NOMO-1 (cell line): ENCODE measurements around the gene AMN.

ENCODE experiments used
- DNase-seq, 2 experiments: peaks; one replicate each; lab custom pipeline; 2025; ENCODE audit not compliant: unreplicated experiment in 2 of 2; lab: John Stamatoyannopoulos, UW

Gene AMN

DNA sequence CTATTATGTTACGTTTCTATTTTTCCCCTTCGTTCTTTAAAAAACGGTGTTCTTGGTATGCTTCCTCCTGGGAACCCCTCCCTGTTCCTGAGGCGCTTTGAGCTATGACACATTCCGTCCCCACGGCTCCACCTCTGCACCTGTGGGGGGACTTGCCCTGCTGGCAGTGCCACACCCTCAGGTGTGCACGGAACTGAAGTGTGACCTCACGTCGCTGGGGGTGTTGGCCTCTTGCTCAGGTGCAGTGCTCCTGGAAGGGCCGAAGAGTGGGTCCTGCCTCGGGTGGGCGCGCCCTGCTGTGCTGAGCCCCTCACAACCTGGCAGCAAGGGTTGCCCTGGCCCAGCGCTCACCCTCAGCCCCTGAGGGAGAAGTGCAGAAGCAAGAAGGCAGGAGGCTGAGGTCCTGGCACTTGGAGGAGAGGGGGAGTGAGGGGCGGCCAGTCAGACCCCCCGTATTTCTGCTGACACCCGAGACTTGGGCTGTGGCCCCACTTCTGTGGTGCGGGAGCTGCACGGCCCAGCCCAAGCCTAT, 4.9 kb downstream of the AMN start:
- no peak for DNase-seq

- peak; percentile 5 to 19 for DNase-seq
Observed at GRCh38 chr14:102927878-102928411, 5.5 kb downstream of the AMN start.

DNA sequence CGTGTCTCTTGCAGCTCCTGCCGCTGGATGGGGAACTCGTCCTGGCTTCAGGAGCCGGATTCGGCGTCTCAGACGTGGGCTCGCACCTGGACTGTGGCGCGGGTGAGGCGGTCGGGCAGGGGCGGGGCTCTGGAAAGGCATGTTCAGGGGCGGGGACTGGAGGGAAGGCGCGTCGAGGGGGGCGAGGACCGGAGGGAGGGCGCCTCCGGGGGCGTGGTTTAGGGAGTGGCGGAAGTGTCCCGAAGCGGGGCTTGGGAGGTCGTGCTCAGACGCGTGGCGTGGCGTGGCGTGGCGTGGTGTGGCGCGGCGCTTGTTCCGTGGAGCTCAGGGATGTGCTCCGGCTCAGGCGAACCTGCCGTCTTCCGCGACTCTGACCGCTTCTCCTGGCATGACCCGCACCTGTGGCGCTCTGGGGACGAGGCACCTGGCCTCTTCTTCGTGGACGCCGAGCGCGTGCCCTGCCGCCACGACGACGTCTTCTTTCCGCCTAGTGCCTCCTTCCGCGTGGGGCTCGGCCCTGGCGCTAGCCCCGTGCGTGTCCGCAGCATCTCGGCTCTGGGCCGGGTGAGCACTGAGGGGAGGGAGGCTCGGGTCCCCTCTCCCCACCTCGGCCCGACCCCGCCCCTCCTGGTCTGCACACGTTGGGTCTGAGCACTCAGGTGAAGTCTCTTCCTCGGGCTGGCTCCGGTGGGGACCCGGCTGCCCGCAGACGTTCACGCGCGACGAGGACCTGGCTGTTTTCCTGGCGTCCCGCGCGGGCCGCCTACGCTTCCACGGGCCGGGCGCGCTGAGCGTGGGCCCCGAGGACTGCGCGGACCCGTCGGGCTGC, 6.2 kb downstream of the AMN start:
- peak; percentile 45 to 70 for DNase-seq

GRCh38 chr14:102929241-102930137, 7.0 kb downstream of the AMN start:
- no peak for DNase-seq

DNA sequence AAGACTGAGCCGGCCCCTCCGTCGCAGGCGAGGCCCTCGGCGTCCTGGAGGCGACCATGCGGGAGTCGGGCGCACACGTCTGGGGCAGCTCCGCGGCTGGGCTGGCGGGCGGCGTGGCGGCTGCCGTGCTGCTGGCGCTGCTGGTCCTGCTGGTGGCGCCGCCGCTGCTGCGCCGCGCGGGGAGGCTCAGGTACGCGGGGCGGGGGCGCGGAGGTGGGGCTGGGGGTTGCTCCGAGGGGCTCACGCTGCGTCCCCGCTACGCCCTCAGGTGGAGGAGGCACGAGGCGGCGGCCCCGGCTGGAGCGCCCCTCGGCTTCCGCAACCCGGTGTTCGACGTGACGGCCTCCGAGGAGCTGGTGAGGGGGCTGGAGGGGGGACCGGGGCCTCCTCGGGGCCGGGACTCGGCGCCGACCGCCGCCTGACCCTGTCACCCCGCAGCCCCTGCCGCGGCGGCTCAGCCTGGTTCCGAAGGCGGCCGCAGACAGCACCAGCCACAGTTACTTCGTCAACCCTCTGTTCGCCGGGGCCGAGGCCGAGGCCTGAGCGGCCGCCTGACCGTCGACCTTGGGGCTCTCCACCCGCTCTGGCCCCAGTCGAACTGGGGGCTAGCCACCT, 7.8 kb downstream of the AMN start:
- DNase-seq: no peak

DNA sequence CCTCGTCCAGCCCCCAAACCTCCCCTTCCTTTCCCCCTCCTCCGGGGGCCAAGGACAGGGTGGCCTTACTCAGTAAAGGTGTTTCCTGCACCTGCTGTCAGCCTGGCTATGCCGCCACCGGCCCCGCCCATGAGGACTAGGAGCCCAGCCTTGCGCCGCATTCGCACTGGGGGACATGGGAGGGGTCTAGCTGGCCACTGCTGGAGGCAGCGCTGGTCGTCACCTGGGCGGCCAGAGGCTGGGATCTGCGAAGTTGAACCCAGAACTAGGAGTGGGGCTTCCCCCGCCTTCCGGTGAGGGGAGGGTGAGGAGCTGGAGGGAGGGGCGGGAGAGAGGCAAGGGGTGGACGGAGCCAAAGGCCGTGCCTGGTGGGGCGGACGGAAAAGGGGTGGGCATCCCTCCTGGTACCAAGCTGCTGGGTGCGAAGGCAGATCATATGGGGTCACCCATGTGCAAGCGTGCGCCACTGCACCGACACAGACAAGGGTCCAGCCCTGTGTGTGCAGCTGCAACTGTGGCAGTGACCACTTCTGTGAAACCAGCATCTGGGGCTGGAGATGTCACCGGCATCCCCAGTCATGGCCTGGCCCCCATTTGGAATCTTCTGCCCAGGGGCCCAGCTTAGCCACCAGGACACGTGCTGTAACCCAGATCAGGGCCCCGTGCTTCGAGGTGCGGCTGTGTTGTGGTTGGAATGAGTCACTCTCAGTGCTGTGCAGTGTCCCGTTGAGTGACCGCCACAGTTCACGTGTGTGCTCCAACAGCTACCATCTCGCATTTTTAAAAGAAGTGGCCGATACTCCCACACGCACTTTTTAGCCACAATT, 8.5 kb downstream of the AMN start:
- DNase-seq: peak; percentile 10 to 16

GRCh38 chr14:102931580-102932285, 9.3 kb downstream of the AMN start:
- no peak for DNase-seq

DNA sequence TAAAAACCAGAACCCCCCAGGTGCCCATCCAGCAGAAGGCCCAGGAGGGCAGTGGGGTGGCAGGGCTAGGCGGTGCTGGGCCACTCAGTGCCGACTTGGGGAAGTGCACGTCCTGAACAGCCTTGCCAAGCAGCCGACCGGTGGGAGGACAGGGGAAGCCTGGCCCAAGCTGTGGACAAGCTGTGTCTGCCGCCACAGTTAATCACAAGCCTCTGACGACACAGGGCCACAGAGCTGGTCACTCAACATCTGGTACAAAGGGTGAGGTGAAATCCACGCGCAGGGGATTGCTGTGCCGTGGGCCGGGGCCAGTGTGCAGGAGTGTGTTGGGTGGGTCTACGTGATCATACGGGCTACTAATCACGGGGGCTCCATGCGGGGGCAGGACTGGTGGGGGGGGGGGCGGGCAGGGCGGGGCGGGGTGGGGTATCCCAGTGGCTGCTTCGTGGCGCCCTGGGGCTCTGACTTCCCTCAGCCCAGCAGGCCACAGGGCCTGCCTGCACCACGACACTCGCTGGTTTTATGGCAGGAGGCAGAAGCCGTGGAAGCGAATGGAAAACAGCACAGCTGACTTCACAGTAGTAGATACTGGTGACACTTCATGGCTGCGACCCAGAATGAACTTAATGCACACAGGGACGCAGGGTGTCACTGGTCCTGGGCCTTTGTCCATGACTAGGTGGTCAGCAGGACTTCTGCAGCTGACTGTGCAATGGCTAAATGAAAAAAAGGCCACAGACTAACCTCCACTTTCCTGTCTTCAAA, 10.2 kb downstream of the AMN start:
- DNase-seq: no peak

DNA sequence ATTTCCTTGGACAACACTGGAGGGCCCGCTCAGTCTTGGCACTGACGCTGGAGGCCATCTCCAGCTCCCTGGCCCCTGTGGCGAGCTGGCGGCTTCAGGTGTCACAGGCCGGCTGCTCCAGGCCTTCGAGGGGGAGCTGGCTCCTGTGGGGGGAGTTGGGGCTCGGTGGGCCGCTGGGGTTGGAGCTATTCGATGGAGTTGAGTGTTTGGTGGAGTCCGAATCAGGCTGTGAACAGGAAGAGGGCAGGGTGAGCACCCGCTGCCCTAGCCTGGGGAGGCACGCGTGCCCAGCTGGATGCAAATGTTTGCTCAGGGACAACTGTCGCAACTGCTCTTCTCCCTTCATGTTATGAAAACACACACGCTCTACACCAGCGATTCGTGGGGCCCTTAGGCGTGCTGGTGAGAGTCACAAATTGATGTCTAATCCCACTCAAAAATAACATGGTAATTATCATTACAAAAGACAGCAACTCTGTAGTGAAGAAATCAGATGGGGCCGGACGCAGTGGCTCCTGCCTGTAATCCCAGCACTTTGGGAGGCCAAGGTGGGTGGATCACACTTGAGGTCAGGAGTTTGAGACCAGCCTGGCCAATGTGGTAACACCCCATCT, 11.3 kb downstream of the AMN start:
- no peak for DNase-seq

DNA sequence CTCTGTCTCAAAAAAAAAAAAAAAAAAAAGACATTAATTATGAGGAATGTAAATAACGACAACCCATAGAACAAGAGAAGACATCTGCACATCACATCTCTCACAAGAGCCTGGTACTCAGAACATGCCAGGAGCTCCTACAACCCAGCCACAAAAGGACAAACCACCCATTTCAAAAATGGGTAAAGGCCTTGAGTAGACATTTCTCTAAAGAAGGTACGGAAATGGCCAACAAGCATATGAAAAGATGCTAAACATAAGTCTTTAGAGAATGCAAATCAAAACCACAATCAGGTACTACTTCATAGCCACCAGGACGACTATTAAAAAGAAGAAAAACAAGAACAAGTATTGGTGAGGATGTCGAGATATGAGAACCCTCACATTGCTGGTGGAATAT, 13.3 kb downstream of the AMN start:
- no peak for DNase-seq

GRCh38 chr14:102937331-102938175, 15.1 kb downstream of the AMN start:
- DNase-seq: no peak

DNA sequence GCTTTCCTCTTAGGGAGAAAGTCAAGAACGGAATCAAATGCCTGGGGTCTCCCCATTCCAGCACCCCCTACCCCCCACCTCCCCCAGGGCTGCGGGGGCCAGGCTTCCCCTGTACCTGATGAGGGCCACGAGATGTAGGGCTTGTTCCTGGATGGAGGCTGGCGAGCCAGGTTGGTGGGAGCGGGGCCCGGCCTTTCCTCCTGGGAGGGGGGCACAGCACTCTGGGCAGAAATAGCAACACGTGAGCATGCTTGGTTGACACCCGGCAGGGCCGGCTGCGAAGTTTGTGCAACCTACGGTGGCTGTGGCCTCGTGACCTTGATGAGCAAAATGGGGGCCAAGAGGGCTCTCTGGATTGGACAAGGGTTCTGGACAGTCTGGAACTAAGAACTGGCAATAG, 15.7 kb downstream of the AMN start:
- DNase-seq: no peak

GRCh38 chr14:102939329-102939728, 16.9 kb downstream of the AMN start:
- DNase-seq: no peak

GRCh38 chr14:102939820-102940561, 17.5 kb downstream of the AMN start:
- no peak for DNase-seq

DNA sequence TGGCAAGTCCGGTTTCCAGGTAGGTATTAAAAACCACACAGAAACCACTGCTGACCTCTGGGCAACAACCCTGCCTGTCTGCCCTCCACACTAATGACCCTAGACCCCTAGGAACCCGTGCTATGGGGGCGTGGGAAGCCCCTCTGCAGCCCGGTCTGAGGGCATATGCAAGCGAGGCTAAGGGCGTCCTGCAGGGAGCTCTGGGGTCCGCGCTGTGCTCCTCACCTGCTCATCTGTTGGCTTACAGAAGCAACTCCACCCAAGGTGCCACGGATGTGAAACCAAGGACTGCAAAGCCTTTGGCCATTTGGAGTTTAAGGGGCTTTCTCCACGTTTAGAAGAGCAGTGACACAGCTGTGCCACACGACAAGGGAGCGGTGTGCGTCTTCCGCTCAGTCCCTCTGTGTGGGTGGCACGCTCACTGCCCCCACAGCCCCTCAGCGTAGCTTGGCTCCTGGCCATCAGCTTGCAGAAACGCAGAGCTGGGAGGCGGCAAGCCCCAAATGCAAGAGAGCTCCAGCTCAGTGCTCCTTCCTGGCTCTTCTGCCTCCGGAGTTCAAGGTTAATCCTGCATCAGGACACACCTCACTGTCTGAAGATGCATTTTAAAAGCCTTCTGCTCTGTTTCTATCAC, 18.4 kb downstream of the AMN start:
- DNase-seq: no peak

GRCh38 chr14:102941419-102942011, 19.1 kb downstream of the AMN start:
- no peak for DNase-seq
